GM23338 (cell line): Measurements from ENCODE around the gene FAM111B. TPM values are rescaled to one million over a fixed set of nuclear protein-coding genes. Genes with fewer than 3 reads are reported as not detected.

ENCODE experiments used
- ATAC-seq: fragments of 200-7000 bp; cut with Tn5 transposase; 3 replicates; pipeline ENCODE4 v1.9.1; 2020
- DNase-seq: peaks from one replicate; pipeline ENCODE4 v3.0.0-alpha.2; 2015; ENCODE audit warnings: low spot score
- H2AFZ ChIP-seq: fragments of 200-600 bp; sonication (generic); 2 replicates; pipeline ENCODE4 v1.8.0; 2016; ENCODE audit warnings: antibody characterized with exemption, mild to moderate bottlenecking, moderate library complexity
- H3F3A ChIP-seq: fragments of 200-600 bp; sonication (generic); replicated peaks from 2 replicates; pipeline ENCODE4 v1.8.0; 2017; ENCODE audit warnings: antibody characterized with exemption, mixed run types, low read depth
- H3K27ac ChIP-seq: fragments of 200-600 bp; sonication (generic); 2 replicates; pipeline ENCODE4 v1.6.1; 2016; ENCODE audit warnings: low read depth
- H3K27me3 ChIP-seq: fragments of 200-600 bp; sonication (generic); 2 replicates; pipeline ENCODE4 v1.8.0; 2016; ENCODE audit warnings: mild to moderate bottlenecking, mixed run types, moderate library complexity; ENCODE audit not compliant: insufficient read depth
- H3K36me3 ChIP-seq: fragments of 200-600 bp; sonication (generic); 2 replicates; pipeline ENCODE4 v1.8.0; 2016; ENCODE audit warnings: mild to moderate bottlenecking; ENCODE audit not compliant: insufficient read depth
- H3K4me1 ChIP-seq: fragments of 200-600 bp; sonication (generic); 2 replicates; pipeline ENCODE4 v1.8.0; 2016; ENCODE audit warnings: mild to moderate bottlenecking, moderate library complexity; ENCODE audit not compliant: insufficient read depth
- H3K4me2 ChIP-seq: fragments of 200-600 bp; sonication (generic); 2 replicates; pipeline ENCODE4 v1.7.1; 2017; ENCODE audit warnings: mixed run types
- H3K4me3 ChIP-seq: fragments of 200-600 bp; sonication (generic); 2 replicates; pipeline ENCODE4 v1.6.1; 2016; ENCODE audit warnings: mixed run types
- H3K79me2 ChIP-seq: fragments of 200-600 bp; sonication (generic); replicated peaks from 2 replicates; pipeline ENCODE4 v1.8.0; 2017; ENCODE audit warnings: mild to moderate bottlenecking; ENCODE audit not compliant: insufficient read depth
- H3K9me2 ChIP-seq: fragments of 200-600 bp; sonication (generic); 2 replicates; pipeline ENCODE4 v1.8.0; 2017; ENCODE audit not compliant: insufficient read depth
- H4K20me1 ChIP-seq: fragments of 200-600 bp; sonication (generic); replicated peaks from 2 replicates; pipeline ENCODE4 v1.8.0; 2017; ENCODE audit warnings: mild to moderate bottlenecking; ENCODE audit not compliant: insufficient read depth
- H3K27ac Mint-ChIP-seq: 2 replicates; pipeline ENCODE4 v1.8.0; 2020; ENCODE audit warnings: inconsistent platforms, mild to moderate bottlenecking, moderate library complexity, mixed read lengths
- H3K27me3 Mint-ChIP-seq: 3 replicates; pipeline ENCODE4 v1.8.0; 2022; ENCODE audit warnings: low read depth, mild to moderate bottlenecking, moderate library complexity, mixed read lengths, inconsistent platforms; ENCODE audit not compliant: insufficient read depth, poor library complexity
- H3K36me3 Mint-ChIP-seq: 3 replicates; pipeline ENCODE4 v1.8.0; 2021; ENCODE audit warnings: low read depth, mild to moderate bottlenecking, inconsistent platforms, moderate library complexity, mixed read lengths
- H3K4me1 Mint-ChIP-seq: 3 replicates; pipeline ENCODE4 v1.8.0; 2020; ENCODE audit warnings: mild to moderate bottlenecking, inconsistent platforms, mixed read lengths
- H3K4me3 Mint-ChIP-seq: 3 replicates; pipeline ENCODE4 v1.8.0; 2021; ENCODE audit warnings: moderate library complexity, mild to moderate bottlenecking, inconsistent platforms, mixed read lengths
- H3K9me3 Mint-ChIP-seq: 3 replicates; pipeline ENCODE4 v1.8.0; 2020; ENCODE audit warnings: moderate library complexity, mild to moderate bottlenecking, inconsistent platforms, mixed read lengths
- CREB1 ChIP-seq: fragments of 250-450 bp; sonication (Bioruptor Pico); IDR thresholded peaks from 2 replicates; pipeline ENCODE4 v1.5.0; 2020; ENCODE audit warnings: low read depth, mild to moderate bottlenecking, moderate library complexity
- CTCF ChIP-seq, 2 experiments: fragments of 200-600 bp in 1 of 2; sonication (generic) in 1 of 2; conservative IDR thresholded peaks; 2 replicates each; pipeline versions ENCODE4 v1.5.1 to v1.6.1; 2016 to 2017; ENCODE audit warnings: antibody characterized with exemption in 2 of 2, low read depth in 2 of 2, mild to moderate bottlenecking in 2 of 2, moderate library complexity in 1 of 2
- EZH2 ChIP-seq: fragments of 200-600 bp; sonication (generic); IDR thresholded peaks from one replicate; pipeline ENCODE4 v1.8.0; 2017; ENCODE audit warnings: antibody characterized with exemption, mild to moderate bottlenecking, low read depth; ENCODE audit not compliant: unreplicated experiment
- EZH2phosphoT487 ChIP-seq: fragments of 200-600 bp; sonication (generic); IDR thresholded peaks from one replicate; pipeline ENCODE4 v1.8.1; 2018; ENCODE audit warnings: antibody characterized with exemption; ENCODE audit not compliant: unreplicated experiment
- JUNB ChIP-seq: IDR thresholded peaks from one replicate; pipeline ENCODE4 v1.6.1; 2016; ENCODE audit warnings: antibody characterized with exemption; ENCODE audit not compliant: unreplicated experiment
- NANOG ChIP-seq: IDR thresholded peaks from 2 replicates; pipeline ENCODE4 v1.6.1; 2016; ENCODE audit warnings: antibody characterized with exemption, borderline replicate concordance
- POLR2AphosphoS5 ChIP-seq: IDR thresholded peaks from 2 replicates; pipeline ENCODE4 v1.6.1; 2016; ENCODE audit warnings: antibody characterized with exemption, low read depth
- STAT1 ChIP-seq: IDR thresholded peaks from one replicate; pipeline ENCODE4 v1.6.1; 2016; ENCODE audit warnings: antibody characterized with exemption; ENCODE audit not compliant: unreplicated experiment
- ZNF114 ChIP-seq: fragments of 250-450 bp; sonication (Bioruptor Pico); IDR thresholded peaks from 2 replicates; pipeline ENCODE4 v1.5.0; 2020; ENCODE audit warnings: mild to moderate bottlenecking, moderate library complexity
- ZNF331 ChIP-seq: fragments of 250-450 bp; sonication (Bioruptor Pico); IDR thresholded peaks from 2 replicates; pipeline ENCODE4 v1.5.0; 2020; ENCODE audit warnings: low read depth, mild to moderate bottlenecking, moderate library complexity
- polyA plus RNA-seq: library from polyadenylated mRNA; unstranded; fragments of >200 nt; fragmentation: Nextera tagmentation; extraction: Ambion mirVana; gene quantifications from 2 replicates; pipeline ENCODE4 v1.2.1, GENCODE V29; 2016
- total RNA-seq: library from RNA; depleted of rRNA; stranded (reverse); fragments of >200 nt; shearing (Covaris generic); gene quantifications from 2 replicates; pipeline ENCODE4 v1.2.3, GENCODE V29; 2014
- TF ChIP-seq, protein P1 (sequence below): fragments of 250-450 bp; sonication (Bioruptor Pico); IDR thresholded peaks from 2 replicates; pipeline ENCODE4 v1.5.0; 2020; ENCODE audit warnings: mild to moderate bottlenecking, moderate library complexity
- TF ChIP-seq, protein P2 (sequence below): IDR thresholded peaks from 2 replicates; pipeline ENCODE4 v1.6.1; 2016; ENCODE audit warnings: antibody characterized with exemption
- TF ChIP-seq, protein P3 (sequence below): IDR thresholded peaks from one replicate; pipeline ENCODE4 v1.6.1; 2018; ENCODE audit warnings: antibody characterized with exemption; ENCODE audit not compliant: unreplicated experiment

Gene FAM111B
- total and polyA plus RNA-seq, 2 experiments from 2014 or later: 30.6 to 40.7 TPM

DNA sequence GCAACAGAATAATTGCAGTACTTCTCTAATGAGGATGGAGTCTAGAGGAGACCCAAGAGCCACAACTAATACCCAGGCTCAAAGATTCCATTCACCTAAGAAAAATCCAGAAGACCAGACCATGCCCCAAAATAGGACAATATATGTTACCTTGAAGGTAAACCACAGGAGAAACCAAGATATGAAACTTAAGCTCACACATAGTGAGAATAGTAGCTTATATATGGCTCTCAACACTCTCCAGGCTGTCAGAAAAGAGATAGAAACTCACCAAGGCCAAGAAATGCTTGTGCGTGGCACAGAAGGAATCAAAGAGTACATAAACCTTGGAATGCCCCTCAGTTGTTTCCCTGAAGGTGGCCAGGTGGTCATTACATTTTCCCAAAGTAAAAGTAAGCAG is 44.7 kb downstream of the FAM111B start:
- peaks cover 35% of the 10 kb centered on the region for H3K36me3 Mint-ChIP-seq
- no peak overlapping the region for H2AFZ ChIP-seq
- H3K27ac ChIP-seq: no peak overlapping the region
- no peak overlapping the region for H3K4me3 ChIP-seq
- DNase-seq (no peak), ATAC-seq (no peak)
- no peaks in the 10 kb centered on the region for H3K9me2 ChIP-seq
- H3K79me2 ChIP-seq: 0 out of 2 replicates have a peak, but pooled peaks cover 11% of the 10 kb centered on the region
- no peaks in the 10 kb centered on the region for H3K4me1 ChIP-seq
- no peaks in the 10 kb centered on the region for H3K9me3 Mint-ChIP-seq
- no peaks in the 10 kb centered on the region for H3K4me1 Mint-ChIP-seq
- H3K4me2 ChIP-seq: no peak overlapping the region
- H3K36me3 ChIP-seq: peaks cover 35% of the 10 kb centered on the region; the same call in 1 of the 2 replicates
- H3K4me3 Mint-ChIP-seq: no peak overlapping the region
- 0 out of 2 replicates have a peak, but pooled peaks cover 8% of the 10 kb centered on the region for H4K20me1 ChIP-seq
- H3F3A ChIP-seq: no peaks in the 10 kb centered on the region
- no peaks in the 10 kb centered on the region for H3K27me3 Mint-ChIP-seq
- no peak overlapping the region for H3K27ac Mint-ChIP-seq
- TF ChIP-seq, protein P1, sequence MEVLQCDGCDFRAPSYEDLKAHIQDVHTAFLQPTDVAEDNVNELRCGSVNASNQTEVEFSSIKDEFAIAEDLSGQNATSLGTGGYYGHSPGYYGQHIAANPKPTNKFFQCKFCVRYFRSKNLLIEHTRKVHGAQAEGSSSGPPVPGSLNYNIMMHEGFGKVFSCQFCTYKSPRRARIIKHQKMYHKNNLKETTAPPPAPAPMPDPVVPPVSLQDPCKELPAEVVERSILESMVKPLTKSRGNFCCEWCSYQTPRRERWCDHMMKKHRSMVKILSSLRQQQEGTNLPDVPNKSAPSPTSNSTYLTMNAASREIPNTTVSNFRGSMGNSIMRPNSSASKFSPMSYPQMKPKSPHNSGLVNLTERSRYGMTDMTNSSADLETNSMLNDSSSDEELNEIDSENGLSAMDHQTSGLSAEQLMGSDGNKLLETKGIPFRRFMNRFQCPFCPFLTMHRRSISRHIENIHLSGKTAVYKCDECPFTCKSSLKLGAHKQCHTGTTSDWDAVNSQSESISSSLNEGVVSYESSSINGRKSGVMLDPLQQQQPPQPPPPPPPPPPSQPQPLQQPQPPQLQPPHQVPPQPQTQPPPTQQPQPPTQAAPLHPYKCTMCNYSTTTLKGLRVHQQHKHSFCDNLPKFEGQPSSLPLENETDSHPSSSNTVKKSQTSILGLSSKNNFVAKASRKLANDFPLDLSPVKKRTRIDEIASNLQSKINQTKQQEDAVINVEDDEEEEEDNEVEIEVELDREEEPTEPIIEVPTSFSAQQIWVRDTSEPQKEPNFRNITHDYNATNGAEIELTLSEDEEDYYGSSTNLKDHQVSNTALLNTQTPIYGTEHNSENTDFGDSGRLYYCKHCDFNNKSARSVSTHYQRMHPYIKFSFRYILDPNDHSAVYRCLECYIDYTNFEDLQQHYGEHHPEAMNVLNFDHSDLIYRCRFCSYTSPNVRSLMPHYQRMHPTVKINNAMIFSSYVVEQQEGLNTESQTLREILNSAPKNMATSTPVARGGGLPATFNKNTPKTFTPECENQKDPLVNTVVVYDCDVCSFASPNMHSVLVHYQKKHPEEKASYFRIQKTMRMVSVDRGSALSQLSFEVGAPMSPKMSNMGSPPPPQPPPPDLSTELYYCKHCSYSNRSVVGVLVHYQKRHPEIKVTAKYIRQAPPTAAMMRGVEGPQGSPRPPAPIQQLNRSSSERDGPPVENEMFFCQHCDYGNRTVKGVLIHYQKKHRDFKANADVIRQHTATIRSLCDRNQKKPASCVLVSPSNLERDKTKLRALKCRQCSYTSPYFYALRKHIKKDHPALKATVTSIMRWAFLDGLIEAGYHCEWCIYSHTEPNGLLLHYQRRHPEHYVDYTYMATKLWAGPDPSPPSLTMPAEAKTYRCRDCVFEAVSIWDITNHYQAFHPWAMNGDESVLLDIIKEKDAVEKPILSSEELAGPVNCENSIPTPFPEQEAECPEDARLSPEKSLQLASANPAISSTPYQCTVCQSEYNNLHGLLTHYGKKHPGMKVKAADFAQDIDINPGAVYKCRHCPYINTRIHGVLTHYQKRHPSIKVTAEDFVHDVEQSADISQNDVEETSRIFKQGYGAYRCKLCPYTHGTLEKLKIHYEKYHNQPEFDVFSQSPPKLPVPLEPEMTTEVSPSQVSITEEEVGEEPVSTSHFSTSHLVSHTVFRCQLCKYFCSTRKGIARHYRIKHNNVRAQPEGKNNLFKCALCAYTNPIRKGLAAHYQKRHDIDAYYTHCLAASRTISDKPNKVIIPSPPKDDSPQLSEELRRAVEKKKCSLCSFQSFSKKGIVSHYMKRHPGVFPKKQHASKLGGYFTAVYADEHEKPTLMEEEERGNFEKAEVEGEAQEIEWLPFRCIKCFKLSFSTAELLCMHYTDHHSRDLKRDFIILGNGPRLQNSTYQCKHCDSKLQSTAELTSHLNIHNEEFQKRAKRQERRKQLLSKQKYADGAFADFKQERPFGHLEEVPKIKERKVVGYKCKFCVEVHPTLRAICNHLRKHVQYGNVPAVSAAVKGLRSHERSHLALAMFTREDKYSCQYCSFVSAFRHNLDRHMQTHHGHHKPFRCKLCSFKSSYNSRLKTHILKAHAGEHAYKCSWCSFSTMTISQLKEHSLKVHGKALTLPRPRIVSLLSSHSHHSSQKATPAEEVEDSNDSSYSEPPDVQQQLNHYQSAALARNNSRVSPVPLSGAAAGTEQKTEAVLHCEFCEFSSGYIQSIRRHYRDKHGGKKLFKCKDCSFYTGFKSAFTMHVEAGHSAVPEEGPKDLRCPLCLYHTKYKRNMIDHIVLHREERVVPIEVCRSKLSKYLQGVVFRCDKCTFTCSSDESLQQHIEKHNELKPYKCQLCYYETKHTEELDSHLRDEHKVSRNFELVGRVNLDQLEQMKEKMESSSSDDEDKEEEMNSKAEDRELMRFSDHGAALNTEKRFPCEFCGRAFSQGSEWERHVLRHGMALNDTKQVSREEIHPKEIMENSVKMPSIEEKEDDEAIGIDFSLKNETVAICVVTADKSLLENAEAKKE (CRISPR knock-in tag): no peak
- no peak for TF ChIP-seq POLR2AphosphoS5
- TF ChIP-seq CTCF (conservative IDR thresholded peaks at IDR 0.05; ENCODE audit: low read depth in 2 of 2): no peak
- TF ChIP-seq ZNF114: no peak
- no peak for TF ChIP-seq EZH2
- TF ChIP-seq EZH2phosphoT487: no peak
- no peak for TF ChIP-seq JUNB
- TF ChIP-seq NANOG: no peak
- TF ChIP-seq, protein P2, sequence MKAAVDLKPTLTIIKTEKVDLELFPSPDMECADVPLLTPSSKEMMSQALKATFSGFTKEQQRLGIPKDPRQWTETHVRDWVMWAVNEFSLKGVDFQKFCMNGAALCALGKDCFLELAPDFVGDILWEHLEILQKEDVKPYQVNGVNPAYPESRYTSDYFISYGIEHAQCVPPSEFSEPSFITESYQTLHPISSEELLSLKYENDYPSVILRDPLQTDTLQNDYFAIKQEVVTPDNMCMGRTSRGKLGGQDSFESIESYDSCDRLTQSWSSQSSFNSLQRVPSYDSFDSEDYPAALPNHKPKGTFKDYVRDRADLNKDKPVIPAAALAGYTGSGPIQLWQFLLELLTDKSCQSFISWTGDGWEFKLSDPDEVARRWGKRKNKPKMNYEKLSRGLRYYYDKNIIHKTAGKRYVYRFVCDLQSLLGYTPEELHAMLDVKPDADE: no peak
- no peak for TF ChIP-seq ZNF331
- no peak for TF ChIP-seq CREB1 (CRISPR knock-in tag)
- TF ChIP-seq, protein P3, sequence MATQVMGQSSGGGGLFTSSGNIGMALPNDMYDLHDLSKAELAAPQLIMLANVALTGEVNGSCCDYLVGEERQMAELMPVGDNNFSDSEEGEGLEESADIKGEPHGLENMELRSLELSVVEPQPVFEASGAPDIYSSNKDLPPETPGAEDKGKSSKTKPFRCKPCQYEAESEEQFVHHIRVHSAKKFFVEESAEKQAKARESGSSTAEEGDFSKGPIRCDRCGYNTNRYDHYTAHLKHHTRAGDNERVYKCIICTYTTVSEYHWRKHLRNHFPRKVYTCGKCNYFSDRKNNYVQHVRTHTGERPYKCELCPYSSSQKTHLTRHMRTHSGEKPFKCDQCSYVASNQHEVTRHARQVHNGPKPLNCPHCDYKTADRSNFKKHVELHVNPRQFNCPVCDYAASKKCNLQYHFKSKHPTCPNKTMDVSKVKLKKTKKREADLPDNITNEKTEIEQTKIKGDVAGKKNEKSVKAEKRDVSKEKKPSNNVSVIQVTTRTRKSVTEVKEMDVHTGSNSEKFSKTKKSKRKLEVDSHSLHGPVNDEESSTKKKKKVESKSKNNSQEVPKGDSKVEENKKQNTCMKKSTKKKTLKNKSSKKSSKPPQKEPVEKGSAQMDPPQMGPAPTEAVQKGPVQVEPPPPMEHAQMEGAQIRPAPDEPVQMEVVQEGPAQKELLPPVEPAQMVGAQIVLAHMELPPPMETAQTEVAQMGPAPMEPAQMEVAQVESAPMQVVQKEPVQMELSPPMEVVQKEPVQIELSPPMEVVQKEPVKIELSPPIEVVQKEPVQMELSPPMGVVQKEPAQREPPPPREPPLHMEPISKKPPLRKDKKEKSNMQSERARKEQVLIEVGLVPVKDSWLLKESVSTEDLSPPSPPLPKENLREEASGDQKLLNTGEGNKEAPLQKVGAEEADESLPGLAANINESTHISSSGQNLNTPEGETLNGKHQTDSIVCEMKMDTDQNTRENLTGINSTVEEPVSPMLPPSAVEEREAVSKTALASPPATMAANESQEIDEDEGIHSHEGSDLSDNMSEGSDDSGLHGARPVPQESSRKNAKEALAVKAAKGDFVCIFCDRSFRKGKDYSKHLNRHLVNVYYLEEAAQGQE: no peak
- TF ChIP-seq STAT1: no peak
- no peaks in the 10 kb centered on the region for H3K27me3 ChIP-seq
